Measurements from ENCODE around the gene SHANK3. TPM values are rescaled to one million over a fixed set of nuclear protein-coding genes. Genes with fewer than 3 reads are reported as not detected.

SHANK3 gene
- total RNA-seq, result under 1 TPM; 0.16 to 0.22 TPM

DNA sequence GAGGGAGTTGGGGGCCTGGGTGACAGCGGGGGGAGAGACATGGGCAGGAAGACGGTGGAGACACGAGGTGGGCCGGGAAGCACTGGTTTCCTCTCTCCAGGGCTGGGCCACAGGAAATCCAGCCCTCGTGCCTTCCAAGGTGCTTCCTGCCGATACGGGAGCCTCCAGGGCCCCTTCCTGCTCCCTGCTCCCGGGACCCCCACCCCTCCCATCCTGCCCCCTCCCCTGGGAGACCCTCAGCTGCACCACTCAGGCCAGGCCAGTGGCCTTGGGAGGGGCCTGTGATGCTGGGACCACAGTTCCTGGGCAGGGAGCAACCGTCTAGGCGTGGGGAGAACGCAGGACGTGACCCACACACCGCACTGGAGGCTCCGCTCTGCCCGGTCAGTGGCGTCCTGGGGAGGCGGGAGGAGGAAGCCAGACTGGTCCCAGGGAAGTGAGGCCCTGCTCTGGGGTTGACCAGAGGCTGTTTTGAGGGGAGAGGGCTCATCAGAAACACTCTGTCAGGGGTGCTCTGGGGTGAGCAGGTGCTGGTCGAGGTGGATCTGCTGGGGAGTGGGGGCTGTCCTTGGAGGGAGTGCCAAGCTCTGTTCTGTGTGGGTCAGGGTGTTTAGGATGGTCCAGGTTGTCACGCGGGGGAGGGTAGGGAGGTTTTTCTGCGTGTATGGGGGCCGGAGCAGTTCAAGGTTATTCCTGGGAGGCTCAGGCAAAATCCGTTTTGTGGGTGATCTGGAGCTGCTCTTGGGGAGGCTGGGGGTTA is at the start of gene SHANK3:
TSS of gene SHANK3 (plus strand) at position 353 of the 760 bp plus-strand sequence.
- TF ChIP-seq CTCF (IDR thresholded peaks at IDR 0.05), result no peak
- intact Hi-C loops (cut with micrococcal nuclease), result no loop called here
- Mint-ChIP-seq H3K27me3 (peaks cover 30% of the 10 kb centered on the region), H3K4me3 (peak within 1 kb of the TSS; percentile 2), H3K36me3 (ENCODE audit: low read depth) (no peaks in the 10 kb centered on the region), H3K4me1 (ENCODE audit: low read depth) (peaks cover 9% of the 10 kb centered on the region), H3K9me3 (no peaks in the 10 kb centered on the region), H3K27ac (no peak within 1 kb of the TSS)
- POLR2A ChIA-PET, result no interaction called here
- ATAC-seq, result no peak
- CTCF ChIA-PET, result interaction anchor here (1.0 kb wide), 1 partner anchor 52 kb away, joined by 3 read pairs; no protein-coding TSS in a partner anchor
- no peak for DNase-seq

DNA sequence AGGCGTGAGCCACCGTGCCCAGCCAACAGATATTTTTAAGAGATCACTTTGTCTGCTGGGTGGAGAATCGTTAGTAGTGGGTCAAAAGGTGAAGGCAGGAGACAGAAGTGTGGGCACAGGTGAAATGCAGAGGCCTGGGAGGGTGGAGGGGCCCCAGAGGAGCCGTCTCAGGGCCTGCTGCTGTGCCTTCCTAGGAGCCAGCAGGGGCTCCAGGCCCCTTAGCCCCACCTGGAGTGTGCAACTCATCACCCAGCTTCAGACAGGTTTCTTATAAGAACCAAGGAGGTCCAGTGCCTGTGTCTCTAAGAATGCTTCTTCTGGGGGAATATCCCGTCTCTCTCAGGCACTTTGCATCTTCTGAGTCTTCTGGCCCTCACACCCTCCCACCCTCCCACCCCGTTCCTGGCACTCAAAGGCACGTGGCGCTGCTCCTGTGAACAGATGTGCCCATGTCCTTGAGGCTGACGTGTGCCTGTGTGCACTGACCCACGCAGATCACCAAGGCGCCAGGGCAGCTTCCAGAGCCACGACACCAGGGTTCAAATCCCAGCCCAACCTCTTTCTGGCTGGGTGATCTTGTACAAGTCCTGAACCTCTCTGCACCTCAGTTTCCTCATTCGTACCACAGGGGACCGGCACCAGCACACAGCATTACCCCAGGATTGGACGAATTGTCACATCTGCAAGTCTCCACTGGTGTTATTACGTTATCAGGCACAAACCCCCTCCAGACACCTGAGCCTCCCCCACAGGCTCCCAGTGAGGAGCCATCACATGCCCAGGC is 48.1 kb upstream of the SHANK3 start:
- no peak for TF ChIP-seq CTCF (IDR thresholded peaks at IDR 0.05)
- CTCF ChIA-PET, result no interaction called here
- DNase-seq (no peak), ATAC-seq (no peak)
- Mint-ChIP-seq H3K4me1 (ENCODE audit: low read depth) (peaks cover 46% of the 10 kb centered on the region), H3K36me3 (ENCODE audit: low read depth) (peaks cover 2% of the 10 kb centered on the region), H3K4me3 (no peak overlapping the region), H3K27ac (peak overlapping the region; percentile 52), H3K9me3 (no peaks in the 10 kb centered on the region), H3K27me3 (no peaks in the 10 kb centered on the region)
- POLR2A ChIA-PET, result interaction anchor here (0.8 to 1.1 kb wide), 2 partner anchors 85 to 99 kb away, joined by 4 read pairs; partner anchors contain the start of gene SCO2
- intact Hi-C loops (cut with micrococcal nuclease), result no loop called here

GRCh38 chr22:50625131-50625567 is 47.5 kb upstream of the SHANK3 start:
- no peaks in the 10 kb centered on the region for H3K27me3 Mint-ChIP-seq
- TF ChIP-seq CTCF (IDR thresholded peaks at IDR 0.05), result no peak
- H3K4me1 Mint-ChIP-seq (ENCODE audit: low read depth), result peaks cover 46% of the 10 kb centered on the region
- peaks cover 2% of the 10 kb centered on the region for H3K36me3 Mint-ChIP-seq (ENCODE audit: low read depth)
- H3K9me3 Mint-ChIP-seq, result no peaks in the 10 kb centered on the region
- no peak overlapping the region for H3K4me3 Mint-ChIP-seq
- H3K27ac Mint-ChIP-seq, result no peak overlapping the region
- CTCF ChIA-PET, result interaction anchor here (1.1 kb wide), 1 partner anchor 44 kb away, joined by 3 read pairs; no protein-coding TSS in a partner anchor
- intact Hi-C loops (cut with micrococcal nuclease), result no loop called here
- no peak for DNase-seq
- POLR2A ChIA-PET, result interaction anchor here (1.1 kb wide), 1 partner anchor 85 kb away, joined by 4 read pairs; no protein-coding TSS in a partner anchor
- ATAC-seq, result no peak

DNA sequence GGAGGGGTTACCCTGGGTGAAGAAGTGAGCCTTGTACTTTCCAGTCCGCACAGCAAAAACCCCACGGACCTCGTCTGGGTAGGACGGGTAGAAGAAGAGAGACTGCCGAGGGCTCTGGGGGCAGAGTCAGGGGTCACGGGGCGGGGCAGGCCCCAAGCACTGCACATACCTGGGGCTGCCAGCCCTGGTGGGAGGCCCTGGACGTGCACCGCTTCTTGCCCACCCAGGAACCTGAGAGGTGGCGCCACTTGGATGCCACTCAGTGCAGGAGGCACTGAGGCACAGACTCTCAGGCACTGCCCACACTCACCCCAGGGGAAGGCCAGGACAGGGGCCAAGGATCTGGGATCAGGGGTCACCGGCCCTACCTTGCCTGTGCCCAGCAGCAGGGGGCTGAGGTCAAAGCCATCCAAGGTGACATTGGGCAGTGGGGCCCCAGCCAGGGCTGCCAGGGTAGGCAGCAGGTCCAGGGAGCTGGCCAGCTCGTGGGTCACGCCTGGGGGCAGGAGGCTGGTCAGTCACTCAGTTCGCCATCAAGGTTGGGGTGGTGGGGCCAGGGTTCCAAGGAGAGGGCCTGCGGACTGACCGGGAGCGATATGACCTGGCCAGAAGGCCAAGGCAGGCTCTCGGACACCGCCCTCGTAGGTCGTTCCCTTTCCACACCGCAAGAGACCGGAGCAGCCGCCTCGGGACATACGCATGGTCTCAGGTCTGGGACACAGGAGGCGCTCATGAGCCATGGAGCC is 46.9 kb upstream of the SHANK3 start:
- DNase-seq (no peak), ATAC-seq (no peak)
- TF ChIP-seq CTCF (IDR thresholded peaks at IDR 0.05), result no peak
- POLR2A ChIA-PET, result interaction anchor here (1.0 to 1.1 kb wide), 2 partner anchors 86 to 98 kb away, joined by 3 to 4 read pairs; no protein-coding TSS in a partner anchor
- Mint-ChIP-seq H3K4me1 (ENCODE audit: low read depth) (peaks cover 44% of the 10 kb centered on the region), H3K36me3 (ENCODE audit: low read depth) (peaks cover 2% of the 10 kb centered on the region), H3K9me3 (no peaks in the 10 kb centered on the region), H3K27ac (no peak overlapping the region), H3K27me3 (no peaks in the 10 kb centered on the region), H3K4me3 (no peak overlapping the region)
- CTCF ChIA-PET, result interaction anchor here (1.1 kb wide), 1 partner anchor 44 kb away, joined by 3 read pairs; no protein-coding TSS in a partner anchor
- intact Hi-C loops (cut with micrococcal nuclease), result no loop called here
